Endothelial cell of umbilical vein (primary cell): ENCODE measurements around the gene OR2T12. TPM values are rescaled to one million over a fixed set of nuclear protein-coding genes. Genes with fewer than 3 reads are reported as not detected.

Source experiments
- BruUV-seq: library from RNA; stranded (reverse); fragments of 400-500 nt; replicated peaks from 2 replicates; lab custom pipeline; 2021; lab: Mats Ljungman, UMichigan
- CTCF ChIA-PET: fragments of 300-600, 350-600 bp; sonication (Branson Sonifier 250); formaldehyde crosslinking; loops from one replicate; lab custom pipeline; 2021; ENCODE audit warnings: antibody characterized with exemption, inconsistent platforms; lab: Charles Lee
- POLR2A ChIA-PET: fragments of 300-600, 350-600 bp; sonication (Branson Sonifier 250); formaldehyde crosslinking; loops from one replicate; lab custom pipeline; 2021; ENCODE audit warnings: antibody characterized with exemption, inconsistent platforms; lab: Charles Lee
- DNase-seq: peaks from one replicate; pipeline ENCODE4 v3.0.0-alpha.2; 2011; ENCODE audit warnings: low read depth, low spot score
- FAIRE-seq: peaks from 2 replicates; lab custom pipeline; 2011; peaks lifted over from hg19 to GRCh38; lab: Jason Lieb, UNC
- H2AFZ ChIP-seq: 2 replicates; pipeline ENCODE4 v1.6.0; 2012; ENCODE audit warnings: low read depth, low read length, control low read depth, inconsistent platforms
- H3K27ac ChIP-seq: 2 replicates; pipeline ENCODE4 v1.5.1; 2011; ENCODE audit warnings: low read depth, mild to moderate bottlenecking, control low read depth, low read length, moderate library complexity; ENCODE audit not compliant: insufficient read depth
- H3K27me3 ChIP-seq, 2 experiments: 2 replicates each; pipeline versions ENCODE4 v1.6.0 to v1.6.1; 2011; ENCODE audit warnings: low read length in 2 of 2, mixed read lengths in 1 of 2; ENCODE audit not compliant: control insufficient read depth in 2 of 2, insufficient read depth in 2 of 2
- H3K36me3 ChIP-seq, 2 experiments: 2 replicates in 1 of 2; 3 replicates in 1 of 2; pipeline ENCODE4 v1.5.1; 2011; ENCODE audit warnings: low read length in 2 of 2, mild to moderate bottlenecking in 1 of 2, moderate library complexity in 1 of 2; ENCODE audit not compliant: control insufficient read depth in 2 of 2, insufficient read depth in 2 of 2; ENCODE audit errors: extremely low read depth in 1 of 2
- H3K4me1 ChIP-seq: 3 replicates; pipeline ENCODE4 v1.5.1; 2011; ENCODE audit warnings: mild to moderate bottlenecking, low read length; ENCODE audit not compliant: control insufficient read depth, insufficient read depth; ENCODE audit errors: extremely low read depth
- H3K4me2 ChIP-seq: 2 replicates; pipeline ENCODE4 v1.6.1; 2011; ENCODE audit warnings: low read length, control low read depth, mixed read lengths; ENCODE audit not compliant: insufficient read depth
- H3K4me3 ChIP-seq, 3 experiments: fragments of 200-600 bp in 1 of 3; sonication (generic), shearing (Covaris generic) in 1 of 3; replicated peaks in 1 of 3; 2 replicates each; pipeline ENCODE4 v1.5.1; 2011 to 2016; ENCODE audit warnings: control low read depth in 3 of 3, low read length in 3 of 3, mild to moderate bottlenecking in 2 of 3, inconsistent platforms in 1 of 3, low read depth in 1 of 3, moderate library complexity in 1 of 3; ENCODE audit not compliant: insufficient read depth in 1 of 3
- H3K79me2 ChIP-seq: 2 replicates; pipeline ENCODE4 v1.6.0; 2012; ENCODE audit warnings: low read length, inconsistent platforms; ENCODE audit not compliant: control insufficient read depth, insufficient read depth
- H3K9ac ChIP-seq: replicated peaks from 2 replicates; pipeline ENCODE3; 2011; ENCODE audit warnings: low read length, control low read depth; ENCODE audit not compliant: insufficient read depth; ENCODE audit errors: extremely low read depth
- H3K9me1 ChIP-seq: replicated peaks from 3 replicates; pipeline ENCODE4 v1.6.0; 2011; ENCODE audit warnings: mild to moderate bottlenecking, low read length; ENCODE audit not compliant: control insufficient read depth, insufficient read depth; ENCODE audit errors: extremely low read depth
- H3K9me3 ChIP-seq: replicated peaks from 2 replicates; pipeline ENCODE4 v1.5.1; 2012; ENCODE audit warnings: low read length, inconsistent platforms; ENCODE audit not compliant: control insufficient read depth, insufficient read depth
- H4K20me1 ChIP-seq: replicated peaks from 2 replicates; pipeline ENCODE3; 2011; ENCODE audit warnings: mild to moderate bottlenecking, low read length; ENCODE audit not compliant: control insufficient read depth, insufficient read depth; ENCODE audit errors: extremely low read depth
- CTCF ChIP-seq, 2 donors: IDR thresholded peaks; 1 replicate in 1 of 2; 2 replicates in 1 of 2; pipeline ENCODE4 v1.5.1; 2011; ENCODE audit warnings: low read length in 2 of 2, mild to moderate bottlenecking in 2 of 2, moderate library complexity in 2 of 2, control low read depth in 1 of 2, inconsistent platforms in 1 of 2, low read depth in 1 of 2; ENCODE audit not compliant: insufficient read depth in 1 of 2; ENCODE audit errors: extremely low read depth in 1 of 2
- EZH2 ChIP-seq: IDR thresholded peaks from 2 replicates; pipeline ENCODE4 v1.6.1; 2012; ENCODE audit warnings: borderline replicate concordance, low read depth, mild to moderate bottlenecking, moderate library complexity, low read length, inconsistent platforms; ENCODE audit not compliant: severe bottlenecking
- FOS ChIP-seq: IDR thresholded peaks from 2 replicates; pipeline ENCODE4 v1.6.1; 2011; ENCODE audit warnings: mild to moderate bottlenecking, low read length, moderate library complexity, borderline replicate concordance; ENCODE audit not compliant: insufficient read depth
- GATA2 ChIP-seq: IDR thresholded peaks from 2 replicates; pipeline ENCODE4 v1.7.0; 2011; ENCODE audit warnings: low read depth, mild to moderate bottlenecking, moderate library complexity, mixed read lengths, low read length; ENCODE audit not compliant: insufficient read length, insufficient read depth
- JUN ChIP-seq: IDR thresholded peaks from 2 replicates; pipeline ENCODE4 v1.6.1; 2011; ENCODE audit warnings: borderline replicate concordance, low read depth; ENCODE audit not compliant: insufficient read length, insufficient read depth
- MAX ChIP-seq: IDR thresholded peaks from 2 replicates; pipeline ENCODE4 v1.6.1; 2011; ENCODE audit not compliant: insufficient read depth, insufficient read length
- MYC ChIP-seq: IDR thresholded peaks from one replicate; pipeline ENCODE4 v1.6.1; 2011; ENCODE audit warnings: mild to moderate bottlenecking, low read depth, low read length
- POLR2A ChIP-seq: IDR thresholded peaks from 2 replicates; pipeline ENCODE4 v1.6.1; 2012; ENCODE audit warnings: low read depth, mild to moderate bottlenecking, control low read depth, low read length
- POLR2AphosphoS5 ChIP-seq: IDR thresholded peaks from 2 replicates; pipeline ENCODE4 v1.6.1; 2012; ENCODE audit warnings: low read depth, mild to moderate bottlenecking, control low read depth, low read length, moderate library complexity; ENCODE audit not compliant: insufficient read depth
- dilution Hi-C: fragments of 300-500 bp; cut with MboI; formaldehyde crosslinking; loops from one replicate; pipeline ENCODE4 v1.15.0; 2019; ENCODE audit warnings: low sequenced_read_pairs; ENCODE audit not compliant: extremely low pct_ligation_motif_present
- intact Hi-C: fragments of 100-400 bp; cut with micrococcal nuclease; formaldehyde crosslinking; loops from one replicate; pipeline ENCODE4 v1.10.0; 2022
- polyA plus RNA-seq, 4 experiments: library from polyadenylated mRNA; depleted of rRNA in 3 of 4; stranded (reverse) in 3 of 4; unstranded in 1 of 4; fragments of >200 nt; gene quantifications; 2 replicates each; pipeline versions ENCODE4 v1.2.1 to v1.2.3, GENCODE V29; 2011 to 2012; ENCODE audit warnings: missing spikeins in 1 of 4
- total RNA-seq: library from RNA; stranded (reverse); gene quantifications from 2 replicates; pipeline ENCODE4 v1.2.3, GENCODE V29; 2021

OR2T12 gene
- total and polyA plus RNA-seq, 2 donors (not counting 3 experiments of a cell fraction or from before 2014, with no cell fraction given), result not detected

GRCh38 chr1:248324468-248324867 is 21.2 kb upstream of the OR2T12 start, which contains the start of gene OR2M7:
Gene OR2M7, minus strand, starts transcription at chr1:248324568. Its CDS starts 0 bp downstream, at chr1:248324568.
- no peak within 1 kb of the TSS for H3K4me2 ChIP-seq
- no peaks in the 10 kb centered on the region for H4K20me1 ChIP-seq
- H3K36me3 ChIP-seq, result no peaks in the 10 kb centered on the region
- BruUV-seq, result no TSS peak
- dilution Hi-C loops, result no loop called here
- TF ChIP-seq MAX (no peak), MYC (no peak), EZH2 (no peak), CTCF (IDR thresholded peaks at IDR 0.05; ENCODE audit: extremely low read depth in 1 of 2, insufficient read depth in 1 of 2, low read depth in 1 of 2, low read length in 2 of 2) (no peak), FOS (no peak), POLR2AphosphoS5 (no peak), JUN (no peak), POLR2A (no peak), GATA2 (no peak)
- no peaks in the 10 kb centered on the region for H3K9me1 ChIP-seq
- H3K9ac ChIP-seq, result no peak within 1 kb of the TSS
- no peaks in the 10 kb centered on the region for H3K27me3 ChIP-seq
- no peak for FAIRE-seq
- POLR2A ChIA-PET, result no interaction called here
- CTCF ChIA-PET, result no interaction called here
- no peak within 1 kb of the TSS for H2AFZ ChIP-seq
- no peaks in the 10 kb centered on the region for H3K4me1 ChIP-seq
- no peak within 1 kb of the TSS for H3K4me3 ChIP-seq
- no peak for DNase-seq
- no peaks in the 10 kb centered on the region for H3K79me2 ChIP-seq
- intact Hi-C loops, result no loop called here
- H3K27ac ChIP-seq, result no peak within 1 kb of the TSS
- H3K9me3 ChIP-seq, result no peaks in the 10 kb centered on the region
